Gastroesophageal sphincter (tissue), 3 donors: ENCODE results near the gene IMP4.

Experiments used
- POLR2A ChIP-seq, 2 donors: fragments of 450-650 bp; IDR thresholded peaks; one replicate each; pipeline ENCODE4 v1.6.1; 2017; ENCODE audit warnings: antibody characterized with exemption in 2 of 2, mild to moderate bottlenecking in 2 of 2, moderate library complexity in 1 of 2
- TF ChIP-seq, protein P1 (sequence below), 4 experiments: fragments of 200-600 bp in 2 of 4; fragments of 450-650 bp in 2 of 4; sonication (generic) in 1 of 4; IDR thresholded peaks; one replicate each; pipeline ENCODE4 v1.5.1; 2017 to 2019; ENCODE audit warnings: antibody characterized with exemption in 4 of 4, mild to moderate bottlenecking in 2 of 4, moderate library complexity in 2 of 4

DNA sequence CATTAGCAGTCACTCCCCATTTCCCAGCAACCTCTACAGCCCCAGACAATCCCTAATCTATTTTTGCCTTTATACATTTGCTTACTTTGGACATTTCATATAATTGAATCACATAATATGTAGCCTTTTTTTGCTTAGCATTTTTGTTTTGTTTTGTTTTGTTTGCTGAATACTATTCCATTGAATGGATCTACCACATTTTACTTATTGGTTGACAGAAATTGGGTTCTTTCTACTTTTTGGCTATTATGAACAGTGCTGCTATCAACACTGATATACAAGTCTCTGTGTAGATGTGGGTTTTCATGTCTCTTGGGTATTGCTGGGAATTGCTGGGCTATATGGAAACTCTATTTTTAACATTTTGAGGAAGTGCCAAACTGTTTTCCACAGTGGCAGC lies 20.8 kb downstream of the IMP4 start:
- no peak for TF ChIP-seq POLR2A (IDR thresholded peaks at IDR 0.05)
- TF ChIP-seq, protein P1, sequence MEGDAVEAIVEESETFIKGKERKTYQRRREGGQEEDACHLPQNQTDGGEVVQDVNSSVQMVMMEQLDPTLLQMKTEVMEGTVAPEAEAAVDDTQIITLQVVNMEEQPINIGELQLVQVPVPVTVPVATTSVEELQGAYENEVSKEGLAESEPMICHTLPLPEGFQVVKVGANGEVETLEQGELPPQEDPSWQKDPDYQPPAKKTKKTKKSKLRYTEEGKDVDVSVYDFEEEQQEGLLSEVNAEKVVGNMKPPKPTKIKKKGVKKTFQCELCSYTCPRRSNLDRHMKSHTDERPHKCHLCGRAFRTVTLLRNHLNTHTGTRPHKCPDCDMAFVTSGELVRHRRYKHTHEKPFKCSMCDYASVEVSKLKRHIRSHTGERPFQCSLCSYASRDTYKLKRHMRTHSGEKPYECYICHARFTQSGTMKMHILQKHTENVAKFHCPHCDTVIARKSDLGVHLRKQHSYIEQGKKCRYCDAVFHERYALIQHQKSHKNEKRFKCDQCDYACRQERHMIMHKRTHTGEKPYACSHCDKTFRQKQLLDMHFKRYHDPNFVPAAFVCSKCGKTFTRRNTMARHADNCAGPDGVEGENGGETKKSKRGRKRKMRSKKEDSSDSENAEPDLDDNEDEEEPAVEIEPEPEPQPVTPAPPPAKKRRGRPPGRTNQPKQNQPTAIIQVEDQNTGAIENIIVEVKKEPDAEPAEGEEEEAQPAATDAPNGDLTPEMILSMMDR (IDR thresholded peaks at IDR 0.05), result no peak
